ENCODE data around the gene TMEM165.

DNA sequence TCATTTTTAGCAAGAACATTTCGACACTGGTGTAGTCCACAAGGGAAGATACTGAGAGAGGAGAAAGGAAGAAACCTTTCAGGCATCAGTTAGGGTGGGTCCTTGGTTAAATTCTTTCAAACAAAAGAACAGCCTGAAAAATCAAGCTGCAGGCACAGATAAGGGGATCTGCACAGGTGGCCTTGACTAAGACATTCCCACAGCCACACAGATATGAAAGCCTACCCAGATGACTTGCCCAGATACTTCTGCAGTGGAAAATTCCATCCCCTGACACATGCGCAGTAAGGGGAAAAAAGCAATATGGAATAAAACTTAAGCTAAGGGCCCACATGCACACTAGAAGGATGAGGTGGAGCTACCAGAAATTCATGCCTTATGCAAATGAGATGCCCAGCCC lies 8.9 kb upstream of the TMEM165 start:
- TF ChIP-seq, protein P1, sequence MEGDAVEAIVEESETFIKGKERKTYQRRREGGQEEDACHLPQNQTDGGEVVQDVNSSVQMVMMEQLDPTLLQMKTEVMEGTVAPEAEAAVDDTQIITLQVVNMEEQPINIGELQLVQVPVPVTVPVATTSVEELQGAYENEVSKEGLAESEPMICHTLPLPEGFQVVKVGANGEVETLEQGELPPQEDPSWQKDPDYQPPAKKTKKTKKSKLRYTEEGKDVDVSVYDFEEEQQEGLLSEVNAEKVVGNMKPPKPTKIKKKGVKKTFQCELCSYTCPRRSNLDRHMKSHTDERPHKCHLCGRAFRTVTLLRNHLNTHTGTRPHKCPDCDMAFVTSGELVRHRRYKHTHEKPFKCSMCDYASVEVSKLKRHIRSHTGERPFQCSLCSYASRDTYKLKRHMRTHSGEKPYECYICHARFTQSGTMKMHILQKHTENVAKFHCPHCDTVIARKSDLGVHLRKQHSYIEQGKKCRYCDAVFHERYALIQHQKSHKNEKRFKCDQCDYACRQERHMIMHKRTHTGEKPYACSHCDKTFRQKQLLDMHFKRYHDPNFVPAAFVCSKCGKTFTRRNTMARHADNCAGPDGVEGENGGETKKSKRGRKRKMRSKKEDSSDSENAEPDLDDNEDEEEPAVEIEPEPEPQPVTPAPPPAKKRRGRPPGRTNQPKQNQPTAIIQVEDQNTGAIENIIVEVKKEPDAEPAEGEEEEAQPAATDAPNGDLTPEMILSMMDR (conservative IDR thresholded peaks at IDR 0.05 in 1 of 2, IDR thresholded peaks at IDR 0.05 in 1 of 2; ENCODE audit: extremely low read depth in 1 of 2, insufficient read depth in 1 of 2, low read depth in 1 of 2, low read length in 2 of 2): no peak
- TF ChIP-seq EZH2 (IDR thresholded peaks at IDR 0.05; ENCODE audit: borderline replicate concordance, low read length): no peak

All from mammary epithelial cell (primary cell).